ENCODE measurements around the gene TNRC6B.
"Not testable (repeated sequence)": the region's sequence is repeated elsewhere in the genome, so short reads cannot be mapped to it uniquely, and the experiment has no call there.

TNRC6B gene

DNA sequence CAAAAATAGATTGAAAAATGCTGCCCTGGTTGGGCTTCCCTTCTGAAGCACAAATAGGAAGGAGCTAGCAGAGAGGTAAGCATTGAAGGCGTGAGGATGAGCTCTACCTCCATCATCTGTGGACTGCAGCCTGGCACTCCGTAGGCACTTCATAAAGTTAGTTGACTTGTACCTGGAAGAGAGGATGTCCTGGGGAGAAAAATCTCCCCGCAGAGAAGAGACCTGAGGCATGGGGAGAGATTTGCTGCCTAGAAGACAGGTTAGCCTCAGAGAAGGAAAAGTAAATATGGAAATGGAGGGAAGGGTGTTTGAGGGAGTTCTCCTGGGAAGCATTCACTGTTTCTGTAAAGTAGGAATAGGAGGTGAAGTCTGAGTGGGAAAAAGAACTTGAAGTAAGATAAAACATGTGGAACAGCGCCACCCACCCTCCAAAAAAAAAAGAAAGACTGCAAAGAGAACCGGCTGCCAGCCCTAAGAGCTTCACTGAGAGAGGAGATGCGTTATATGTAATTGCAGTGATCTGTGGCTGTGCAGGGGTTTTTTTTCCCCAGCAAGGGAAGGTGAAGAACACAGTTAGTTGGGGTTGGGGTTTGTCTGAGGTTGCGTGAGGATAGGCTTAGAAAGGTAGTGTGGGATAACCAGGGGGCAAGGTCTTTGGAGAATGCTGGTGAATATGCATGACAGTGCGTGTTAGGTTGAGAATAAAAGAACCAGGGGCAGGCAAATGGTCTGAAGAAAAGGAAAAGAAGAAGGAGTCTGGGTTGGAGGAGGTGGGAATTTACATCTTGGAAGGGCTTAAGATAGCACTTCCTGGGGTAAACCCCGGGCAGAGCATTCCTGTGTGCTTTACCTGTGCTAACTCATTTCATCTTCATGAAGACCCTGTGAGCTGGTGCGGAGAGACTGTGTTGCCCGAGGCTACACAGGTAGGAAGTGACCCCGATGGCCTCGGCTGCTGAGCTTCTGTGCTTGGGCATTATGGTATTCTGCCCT lies 16.0 kb downstream of the TNRC6B start:
- Histone ChIP-seq H3K4me2 (ENCODE audit: low read depth, low read length) (no peak overlapping the region), H2AFZ (ENCODE audit: low read length) (no peak overlapping the region), H3K36me3 (replicated peaks; ENCODE audit: insufficient read depth, low read length) (no peaks in the 10 kb centered on the region), H3K9ac (ENCODE audit: low read length) (no peak overlapping the region), H3K4me1 (ENCODE audit: low read length) (no peaks in the 10 kb centered on the region), H3K27ac (ENCODE audit: low read length) (no peak overlapping the region), H3K9me3 (replicated peaks; ENCODE audit: insufficient read depth, low read length) (no peaks in the 10 kb centered on the region), H4K20me1 (ENCODE audit: insufficient read depth, low read length) (0 out of 2 replicates have a peak, but pooled peaks cover 4% of the 10 kb centered on the region), H3K27me3 (replicated peaks; ENCODE audit: insufficient read depth, low read length) (no peaks in the 10 kb centered on the region), H3K9me2 (replicated peaks; ENCODE audit: insufficient read depth, low read length) (no peaks in the 10 kb centered on the region), H3K4me3 (ENCODE audit: low read length) (no peak overlapping the region), H3F3A (ENCODE audit: insufficient read depth, low read length) (no peaks in the 10 kb centered on the region), H3K79me2 (ENCODE audit: low read length) (peaks cover 98% of the 10 kb centered on the region)
- no peak for TF ChIP-seq CTCF (IDR thresholded peaks at IDR 0.05; ENCODE audit: low read length)
- no peak for TF ChIP-seq EZH2phosphoT487 (IDR thresholded peaks at IDR 0.05; ENCODE audit: low read length)
- TF ChIP-seq EZH2 (optimal IDR thresholded peaks at IDR 0.05; ENCODE audit: low read depth, low read length), result no peak
- DNase-seq, result no peak

- no peak overlapping the region for H3K27ac ChIP-seq (ENCODE audit: low read length)
- no peaks in the 10 kb centered on the region for H3K9me2 ChIP-seq (replicated peaks; ENCODE audit: insufficient read depth, low read length)
- DNase-seq, result no peak
- H3K9ac ChIP-seq (ENCODE audit: low read length), result no peak overlapping the region
- H3K36me3 ChIP-seq (replicated peaks; ENCODE audit: insufficient read depth, low read length), result no peaks in the 10 kb centered on the region
- 0 out of 2 replicates have a peak, but pooled peaks cover 4% of the 10 kb centered on the region for H4K20me1 ChIP-seq (ENCODE audit: insufficient read depth, low read length)
- no peaks in the 10 kb centered on the region for H3K4me1 ChIP-seq (ENCODE audit: low read length)
- no peaks in the 10 kb centered on the region for H3K9me3 ChIP-seq (replicated peaks; ENCODE audit: insufficient read depth, low read length)
- no peaks in the 10 kb centered on the region for H3F3A ChIP-seq (ENCODE audit: insufficient read depth, low read length)
- no peak overlapping the region for H3K4me2 ChIP-seq (ENCODE audit: low read depth, low read length)
- H3K4me3 ChIP-seq (ENCODE audit: low read length), result no peak overlapping the region
- H3K27me3 ChIP-seq (replicated peaks; ENCODE audit: insufficient read depth, low read length), result no peaks in the 10 kb centered on the region
- H3K79me2 ChIP-seq (ENCODE audit: low read length), result peaks cover 98% of the 10 kb centered on the region
- TF ChIP-seq EZH2phosphoT487 (IDR thresholded peaks at IDR 0.05; ENCODE audit: low read length) (no peak), CTCF (IDR thresholded peaks at IDR 0.05; ENCODE audit: low read length) (no peak), EZH2 (optimal IDR thresholded peaks at IDR 0.05; ENCODE audit: low read depth, low read length) (no peak)
- no peak overlapping the region for H2AFZ ChIP-seq (ENCODE audit: low read length)
Observed at GRCh38 chr22:40194656-40195055, 16.9 kb downstream of the TNRC6B start.

DNA sequence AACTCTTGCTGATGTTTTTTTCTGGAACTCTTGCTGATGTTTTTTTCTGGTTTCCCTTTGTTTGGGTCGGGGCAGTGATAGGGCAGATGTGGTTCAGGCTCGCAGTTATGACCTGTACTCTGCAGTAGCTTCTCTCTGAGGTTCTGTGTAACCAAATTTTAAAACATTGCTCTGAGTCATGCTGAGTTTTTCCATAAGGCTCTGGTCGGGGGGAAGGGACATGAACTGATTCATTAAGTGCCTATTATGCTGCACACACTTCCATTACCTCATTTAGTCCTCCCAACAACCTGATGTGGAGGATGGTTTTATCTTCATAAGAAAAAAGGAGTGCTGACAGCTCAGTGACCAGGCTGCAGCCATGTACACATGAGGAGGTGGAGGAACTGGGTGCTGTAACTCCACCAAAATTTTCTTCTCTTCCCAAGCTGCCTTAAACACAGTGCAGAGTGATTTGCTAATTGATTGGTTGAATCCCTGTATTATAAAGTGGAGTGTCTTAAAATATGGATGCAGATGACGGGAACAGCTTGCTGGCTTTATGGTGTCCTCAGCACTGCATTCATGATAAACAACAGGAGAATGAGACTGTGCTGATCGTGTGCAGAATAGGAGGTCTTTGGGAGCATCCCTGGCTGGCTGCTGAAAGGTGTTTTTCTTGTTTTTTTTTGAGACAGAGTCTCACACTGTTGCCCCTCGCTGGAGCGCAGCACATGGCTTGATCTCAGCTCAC lies 19.1 kb downstream of the TNRC6B start:
- TF ChIP-seq EZH2 (optimal IDR thresholded peaks at IDR 0.05; ENCODE audit: low read depth, low read length), result no peak
- TF ChIP-seq EZH2phosphoT487 (IDR thresholded peaks at IDR 0.05; ENCODE audit: low read length), result no peak
- H4K20me1 ChIP-seq (ENCODE audit: insufficient read depth, low read length), result no peaks in the 10 kb centered on the region
- no peak overlapping the region for H2AFZ ChIP-seq (ENCODE audit: low read length)
- peaks cover 12% of the 10 kb centered on the region for H3K4me1 ChIP-seq (ENCODE audit: low read length)
- no peaks in the 10 kb centered on the region for H3K36me3 ChIP-seq (replicated peaks; ENCODE audit: insufficient read depth, low read length)
- peaks cover 97% of the 10 kb centered on the region for H3K79me2 ChIP-seq (ENCODE audit: low read length)
- H3F3A ChIP-seq (ENCODE audit: insufficient read depth, low read length), result no peaks in the 10 kb centered on the region
- H3K4me3 ChIP-seq (ENCODE audit: low read length), result no peak overlapping the region
- no peaks in the 10 kb centered on the region for H3K9me2 ChIP-seq (replicated peaks; ENCODE audit: insufficient read depth, low read length)
- H3K4me2 ChIP-seq (ENCODE audit: low read depth, low read length), result no peak overlapping the region
- H3K9ac ChIP-seq (ENCODE audit: low read length), result no peak overlapping the region
- no peaks in the 10 kb centered on the region for H3K27me3 ChIP-seq (replicated peaks; ENCODE audit: insufficient read depth, low read length)
- no peak for DNase-seq
- no peak overlapping the region for H3K27ac ChIP-seq (ENCODE audit: low read length)
- H3K9me3 ChIP-seq (replicated peaks; ENCODE audit: insufficient read depth, low read length), result no peaks in the 10 kb centered on the region

GRCh38 chr22:40197421-40197820 lies 19.7 kb downstream of the TNRC6B start:
- H3K4me2 ChIP-seq (ENCODE audit: low read depth, low read length); H3F3A ChIP-seq (ENCODE audit: insufficient read depth, low read length); H3K4me3 ChIP-seq (ENCODE audit: low read length); H3K9me2 ChIP-seq (replicated peaks; ENCODE audit: insufficient read depth, low read length); H3K27me3 ChIP-seq (replicated peaks; ENCODE audit: insufficient read depth, low read length); H3K36me3 ChIP-seq (replicated peaks; ENCODE audit: insufficient read depth, low read length); H3K27ac ChIP-seq (ENCODE audit: low read length); H2AFZ ChIP-seq (ENCODE audit: low read length); H4K20me1 ChIP-seq (ENCODE audit: insufficient read depth, low read length); DNase-seq; H3K9me3 ChIP-seq (replicated peaks; ENCODE audit: insufficient read depth, low read length); H3K9ac ChIP-seq (ENCODE audit: low read length): not testable (repeated sequence)
- peaks cover 16% of the 10 kb centered on the region for H3K4me1 ChIP-seq (ENCODE audit: low read length)
- peaks cover 97% of the 10 kb centered on the region for H3K79me2 ChIP-seq (ENCODE audit: low read length)
